HAP-1 (cell line): Measurements from ENCODE around the gene IL18.
A peak's percentile ranks its signal among the peaks of the same experiment; 100 is the strongest.
"Not testable (repeated sequence)": the region's sequence is repeated elsewhere in the genome, so short reads cannot be mapped to it uniquely, and the experiment has no call there.

Experiments
- DNase-seq, 2 experiments: peaks; one replicate each; pipeline ENCODE4 v3.0.0-alpha.2; 2016 to 2020; ENCODE audit warnings: low spot score in 2 of 2
- H3K27me3 ChIP-seq: fragments of 250-450 bp; sonication (Bioruptor Pico); 2 replicates; pipeline ENCODE4 v1.5.1; 2020; ENCODE audit warnings: low read depth, mild to moderate bottlenecking, moderate library complexity
- H3K36me3 ChIP-seq: fragments of 250-450 bp; sonication (Bioruptor Pico); replicated peaks from 2 replicates; pipeline ENCODE4 v1.5.1; 2020; ENCODE audit warnings: mild to moderate bottlenecking
- H3K4me1 ChIP-seq: fragments of 250-450 bp; sonication (Bioruptor Pico); 2 replicates; pipeline ENCODE4 v1.5.1; 2020; ENCODE audit warnings: mild to moderate bottlenecking
- H3K4me3 ChIP-seq: fragments of 250-450 bp; sonication (Bioruptor Pico); 2 replicates; pipeline ENCODE4 v1.5.1; 2020; ENCODE audit warnings: mild to moderate bottlenecking, moderate library complexity
- H3K9me3 ChIP-seq: fragments of 250-450 bp; sonication (Bioruptor Pico); 2 replicates; pipeline ENCODE4 v1.5.1; 2020; ENCODE audit warnings: mild to moderate bottlenecking, moderate library complexity
- in situ Hi-C: fragments of 300-500 bp; cut with MboI; formaldehyde crosslinking; loops from 3 replicates; pipeline ENCODE4 v1.14.3; 2020; ENCODE audit warnings: low sequenced_read_pairs, inconsistent platforms, mixed read lengths

The IL18 gene

GRCh38 chr11:112127056-112127455 is 36.8 kb downstream of the IL18 start:
- H3K4me3 ChIP-seq, result no peak overlapping the region
- no peaks in the 10 kb centered on the region for H3K36me3 ChIP-seq
- no peak for DNase-seq
- in situ Hi-C loops, result no loop called here
- no peaks in the 10 kb centered on the region for H3K9me3 ChIP-seq
- peaks cover 5% of the 10 kb centered on the region; the same call in 1 of the 2 replicates for H3K4me1 ChIP-seq
- no peaks in the 10 kb centered on the region for H3K27me3 ChIP-seq

DNA sequence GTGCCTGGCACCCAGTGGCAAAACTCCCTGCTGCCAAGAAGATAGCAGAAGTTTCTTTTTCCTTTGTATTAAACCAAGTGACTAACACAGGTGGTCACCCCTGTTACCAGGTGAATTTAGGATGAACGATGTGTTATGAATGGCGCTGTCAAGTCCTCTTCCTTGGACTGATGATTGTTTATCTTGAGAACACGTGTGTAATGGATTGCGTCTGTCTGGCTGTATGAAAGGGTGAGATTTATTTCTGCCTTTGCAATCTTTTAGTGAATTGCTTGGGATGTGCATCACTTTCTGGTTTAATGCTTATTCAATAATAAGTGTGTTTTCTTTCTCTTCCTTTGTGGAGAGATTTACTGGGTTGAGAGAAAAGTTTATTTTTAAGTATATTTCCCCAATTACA is 40.8 kb downstream of the IL18 start:
- Histone ChIP-seq H3K36me3 (no peaks in the 10 kb centered on the region), H3K9me3 (no peaks in the 10 kb centered on the region), H3K4me3 (no peak overlapping the region), H3K4me1 (no peaks in the 10 kb centered on the region), H3K27me3 (no peaks in the 10 kb centered on the region)
- DNase-seq, result no peak
- in situ Hi-C loops, result no loop called here

DNA sequence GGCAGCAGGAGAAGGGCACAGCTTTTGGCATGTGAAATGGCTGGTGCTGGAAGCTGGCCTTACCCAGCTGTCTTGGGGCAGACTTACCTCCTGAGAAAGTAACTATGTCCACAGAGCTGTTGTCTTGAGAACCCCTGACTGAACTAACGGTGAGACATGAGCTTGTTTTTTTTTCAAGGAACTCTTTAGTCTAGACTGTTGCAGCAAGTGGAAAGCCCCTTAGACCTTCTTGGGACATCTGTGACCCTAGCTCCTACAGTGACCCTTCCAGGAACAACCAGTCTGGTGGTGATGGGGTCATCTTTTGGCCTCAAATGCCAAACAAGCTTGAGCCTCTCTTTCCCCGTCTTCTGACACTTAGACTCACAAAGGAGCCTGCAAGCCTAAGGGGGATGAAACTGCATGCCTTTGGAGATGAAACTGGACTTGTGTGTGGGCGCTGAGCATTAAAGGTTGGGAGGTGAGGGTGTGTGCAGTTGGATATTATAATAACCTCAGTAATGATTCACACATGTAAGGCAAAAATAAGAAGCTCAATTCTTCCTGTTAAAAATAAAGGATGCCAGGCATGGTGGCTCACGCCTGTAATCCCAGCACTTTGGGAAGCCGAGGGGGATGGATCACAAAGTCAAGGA is 41.8 kb downstream of the IL18 start:
- H3K27me3 ChIP-seq, result no peaks in the 10 kb centered on the region
- H3K4me3 ChIP-seq, result no peak overlapping the region
- no peaks in the 10 kb centered on the region for H3K9me3 ChIP-seq
- no peaks in the 10 kb centered on the region for H3K36me3 ChIP-seq
- in situ Hi-C loops, result no loop called here
- no peak for DNase-seq
- H3K4me1 ChIP-seq, result no peaks in the 10 kb centered on the region

DNA sequence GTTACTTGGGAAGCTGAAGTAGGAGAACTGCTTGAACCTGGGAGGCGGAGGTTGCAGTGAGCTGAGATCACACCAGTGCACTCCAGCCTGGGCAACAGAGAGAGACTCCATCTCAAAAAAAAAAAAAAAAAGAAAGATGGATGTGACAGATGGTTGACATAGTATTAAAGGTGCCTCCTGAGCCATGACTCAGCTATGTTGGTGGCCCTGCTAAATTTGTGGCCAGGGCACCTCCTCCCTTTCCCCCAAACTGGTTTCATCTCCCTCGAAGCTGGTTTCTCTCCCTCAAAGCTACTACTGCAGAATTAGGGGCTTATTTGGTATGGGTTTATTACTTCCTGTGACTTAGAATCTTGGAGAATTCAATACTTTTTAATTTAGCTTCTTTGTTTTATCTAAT is 45.7 kb downstream of the IL18 start:
- Histone ChIP-seq H3K27me3 (no peaks in the 10 kb centered on the region), H3K36me3 (no peaks in the 10 kb centered on the region), H3K4me3 (no peak overlapping the region), H3K9me3 (no peaks in the 10 kb centered on the region), H3K4me1 (no peaks in the 10 kb centered on the region)
- DNase-seq, result no peak
- in situ Hi-C loops, result no loop called here

DNA sequence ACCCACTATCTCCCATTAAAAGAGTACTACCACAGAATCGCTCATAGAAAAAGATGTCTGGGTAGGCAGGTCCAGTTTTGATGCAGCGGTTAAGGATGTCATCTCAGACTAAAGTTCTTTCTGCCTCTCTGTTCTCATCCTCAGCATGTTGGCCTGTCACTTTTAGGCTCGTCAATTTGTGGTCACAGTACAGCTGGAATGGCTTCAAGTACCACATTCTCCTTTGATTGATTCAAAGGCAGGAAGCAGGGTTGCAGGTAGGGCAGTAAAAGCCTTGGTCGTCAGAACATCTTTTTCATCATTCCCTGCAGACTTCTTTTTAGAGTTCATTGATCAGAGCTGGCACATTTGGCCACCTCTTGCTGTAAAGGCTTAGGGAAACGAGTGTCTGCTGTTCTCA is 48.5 kb downstream of the IL18 start:
- in situ Hi-C loops, result no loop called here
- Histone ChIP-seq H3K4me1 (no peaks in the 10 kb centered on the region), H3K9me3 (no peaks in the 10 kb centered on the region), H3K27me3 (no peaks in the 10 kb centered on the region), H3K4me3 (no peak overlapping the region), H3K36me3 (no peaks in the 10 kb centered on the region)
- no peak for DNase-seq

DNA sequence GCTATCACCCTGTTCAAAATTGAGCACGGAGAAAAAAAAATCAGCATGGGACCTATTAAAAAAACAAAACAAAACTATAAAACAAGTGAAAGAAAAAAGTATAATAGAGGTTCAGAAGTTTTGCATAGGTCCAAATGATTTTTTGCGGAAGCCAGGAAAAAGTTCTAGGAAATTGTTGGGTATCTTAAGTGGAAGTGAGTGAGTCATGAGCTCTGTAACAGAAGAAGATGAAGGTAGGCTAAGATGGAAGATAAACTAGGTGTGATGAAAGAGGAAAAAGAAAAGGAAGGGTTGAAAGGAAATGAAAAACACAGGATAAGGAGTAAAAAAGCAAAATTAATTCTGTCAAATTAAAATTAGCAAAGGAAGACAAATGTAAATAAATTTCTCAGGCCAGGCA is 49.4 kb downstream of the IL18 start:
- H3K4me3 ChIP-seq, result no peak overlapping the region
- in situ Hi-C loops, result no loop called here
- H3K9me3 ChIP-seq, result no peaks in the 10 kb centered on the region
- no peak for DNase-seq
- H3K4me1 ChIP-seq, result no peaks in the 10 kb centered on the region
- H3K36me3 ChIP-seq, result no peaks in the 10 kb centered on the region
- no peaks in the 10 kb centered on the region for H3K27me3 ChIP-seq

- in situ Hi-C loops, result no loop called here
- Histone ChIP-seq H3K9me3 (no peaks in the 10 kb centered on the region), H3K4me1 (no peaks in the 10 kb centered on the region), H3K4me3 (no peak overlapping the region), H3K27me3 (no peaks in the 10 kb centered on the region), H3K36me3 (no peaks in the 10 kb centered on the region)
- peak; percentile 21 to 70 for DNase-seq
Observed at GRCh38 chr11:112113539-112114457, 50.1 kb downstream of the IL18 start.

GRCh38 chr11:112106070-112106469 is 57.8 kb downstream of the IL18 start:
- Histone ChIP-seq H3K9me3 (no peaks in the 10 kb centered on the region), H3K4me3 (no peak overlapping the region), H3K27me3 (no peaks in the 10 kb centered on the region), H3K36me3 (no peaks in the 10 kb centered on the region), H3K4me1 (no peaks in the 10 kb centered on the region)
- no peak for DNase-seq
- in situ Hi-C loops, result no loop called here

- no peak for DNase-seq
- no peaks in the 10 kb centered on the region for H3K27me3 ChIP-seq
- H3K9me3 ChIP-seq, result no peaks in the 10 kb centered on the region
- in situ Hi-C loops, result no loop called here
- H3K36me3 ChIP-seq, result no peaks in the 10 kb centered on the region
- H3K4me3 ChIP-seq, result no peak overlapping the region
- H3K4me1 ChIP-seq, result no peaks in the 10 kb centered on the region
Observed at GRCh38 chr11:112103446-112103845, 60.4 kb downstream of the IL18 start.

DNA sequence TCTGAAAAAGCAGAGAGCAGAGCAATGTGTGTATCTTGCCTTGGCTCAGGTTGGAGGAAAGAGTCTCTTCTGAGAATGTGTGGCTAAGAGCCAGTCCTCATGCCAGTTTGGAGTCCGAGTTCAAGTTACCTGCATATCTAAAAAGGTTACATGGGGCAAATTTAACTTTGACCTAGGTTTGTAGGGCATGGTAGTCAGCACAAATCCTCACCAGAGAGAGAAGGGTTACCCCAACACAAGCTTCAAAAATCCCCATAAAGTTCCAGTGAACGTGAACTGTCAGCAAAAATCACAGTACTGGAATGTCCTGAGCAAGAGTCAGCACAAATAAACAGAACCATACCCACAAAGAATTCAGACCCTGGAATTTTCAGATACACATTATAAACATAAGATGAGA is 63.4 kb downstream of the IL18 start:
- H3K4me1 ChIP-seq, result no peaks in the 10 kb centered on the region
- no peaks in the 10 kb centered on the region for H3K9me3 ChIP-seq
- in situ Hi-C loops, result no loop called here
- DNase-seq, result no peak
- H3K27me3 ChIP-seq, result no peaks in the 10 kb centered on the region
- H3K36me3 ChIP-seq, result peaks cover 5% of the 10 kb centered on the region
- no peak overlapping the region for H3K4me3 ChIP-seq

DNA sequence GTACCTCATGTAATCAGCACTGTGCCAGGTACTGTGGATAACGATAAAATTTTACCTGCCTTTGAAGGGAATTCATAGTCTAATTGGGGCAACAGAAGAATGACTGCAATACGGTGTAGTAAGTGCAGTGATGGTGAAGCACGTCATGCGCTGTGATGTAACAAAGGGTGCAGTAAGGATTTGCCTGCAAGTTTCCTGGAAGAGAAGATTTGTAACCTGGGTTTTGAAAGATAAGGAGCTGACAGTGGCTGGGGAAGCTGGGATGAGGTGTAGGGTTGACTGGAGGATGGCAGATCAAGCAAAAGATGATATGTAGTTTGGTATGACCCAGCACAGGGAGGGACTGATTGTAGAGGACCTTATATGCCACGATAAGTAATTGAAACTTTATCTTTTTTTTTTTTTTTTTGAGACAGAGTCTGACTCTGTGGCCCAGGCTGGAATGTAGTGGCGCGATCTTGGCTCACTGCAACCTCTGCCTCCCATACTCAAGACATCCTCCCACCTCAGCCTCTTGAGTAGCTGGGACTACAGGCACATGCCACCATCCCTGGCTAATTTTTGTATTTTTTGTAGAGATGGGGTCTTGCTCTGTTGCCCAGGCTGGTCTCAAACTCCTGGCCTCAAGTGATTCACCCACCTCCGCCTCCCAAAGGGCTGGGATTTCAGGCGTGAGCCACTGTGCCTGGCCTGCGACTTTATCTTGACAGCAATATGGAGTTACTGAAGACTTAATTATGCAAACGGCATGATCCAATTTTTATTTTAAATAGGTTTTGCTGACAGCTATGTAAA is 66.0 kb downstream of the IL18 start:
- Histone ChIP-seq H3K36me3 (peaks cover 26% of the 10 kb centered on the region), H3K9me3 (no peaks in the 10 kb centered on the region)
- in situ Hi-C loops, result no loop called here

DNA sequence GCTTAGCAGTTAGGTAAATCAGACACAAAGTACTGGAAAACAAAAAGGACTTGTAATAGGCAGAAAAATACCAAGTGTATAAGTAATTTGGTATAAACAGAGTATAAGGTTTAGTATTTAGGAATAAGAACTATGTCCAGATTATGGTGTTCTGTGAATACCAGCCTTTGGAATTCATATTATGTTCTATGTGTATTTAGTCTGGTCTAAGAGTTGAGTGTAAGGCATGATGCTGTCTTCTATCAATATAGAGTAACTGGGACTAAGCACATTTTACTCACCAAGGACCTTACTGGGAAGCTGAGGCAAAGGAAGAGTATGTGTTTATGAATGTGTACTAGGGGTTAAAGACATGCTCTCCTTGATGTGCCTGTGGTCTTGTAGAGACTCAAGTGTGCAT is 67.7 kb downstream of the IL18 start:
- no peak for DNase-seq
- Histone ChIP-seq H3K4me1 (no peaks in the 10 kb centered on the region), H3K9me3 (no peaks in the 10 kb centered on the region), H3K27me3 (no peaks in the 10 kb centered on the region), H3K36me3 (peaks cover 39% of the 10 kb centered on the region), H3K4me3 (no peak overlapping the region)
- in situ Hi-C loops, result no loop called here

More for the DNA sequence above, 66.0 kb downstream of the IL18 start:
- no peaks in the 10 kb centered on the region for H3K27me3 ChIP-seq
- DNase-seq, result no peak
- no peak overlapping the region for H3K4me3 ChIP-seq
- H3K4me1 ChIP-seq, result no peaks in the 10 kb centered on the region

DNA sequence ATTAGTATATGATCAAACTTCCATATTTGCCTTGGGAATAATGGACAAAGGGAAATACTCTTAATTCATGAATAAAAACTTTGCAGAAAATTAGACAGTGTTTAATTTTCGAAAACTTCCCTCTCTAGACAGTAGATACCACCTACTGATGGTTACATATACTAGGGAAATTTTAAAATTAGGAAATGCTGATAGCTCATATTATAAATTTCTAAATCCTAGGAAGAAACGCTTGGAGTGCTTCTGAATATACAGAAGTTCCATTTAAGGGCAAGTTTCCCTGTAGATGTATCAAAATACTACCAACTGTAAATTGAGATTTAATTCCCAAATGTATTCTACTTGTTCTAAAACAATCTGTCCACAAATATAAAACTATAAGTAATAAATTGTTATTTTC is 68.6 kb downstream of the IL18 start:
- in situ Hi-C loops, DNase-seq, H3K9me3 ChIP-seq, H3K4me3 ChIP-seq, H3K27me3 ChIP-seq, H3K4me1 ChIP-seq: not testable (repeated sequence)
- peaks cover 45% of the 10 kb centered on the region for H3K36me3 ChIP-seq
